Measurements from ENCODE around the gene IL16.

Gene IL16

GRCh38 chr15:81293728-81294515 is 97.2 kb downstream of the IL16 start:
- Histone ChIP-seq H3K4me3 (ENCODE audit: low read length) (no peak overlapping the region), H3K4me1 (ENCODE audit: control insufficient read depth, insufficient read depth, low read length) (no peaks in the 10 kb centered on the region), H3K9me3 (ENCODE audit: control insufficient read depth, insufficient read depth, low read length) (no peaks in the 10 kb centered on the region), H3K27ac (ENCODE audit: low read length) (no peak overlapping the region), H3K27me3 (ENCODE audit: control insufficient read depth, insufficient read depth, low read length) (no peaks in the 10 kb centered on the region; the same call in 1 of the 2 replicates), H3K36me3 (ENCODE audit: control insufficient read depth, insufficient read depth, low read length) (no peaks in the 10 kb centered on the region)
- whole genome bisulfite sequencing (ENCODE audit: insufficient coverage, insufficient read length) = no CpG with 5 or more reads among the region's 9 CpGs
- DNase-seq (ENCODE audit: low read depth, low spot score) = no peak

GRCh38 chr15:81294516-81294880 is 97.8 kb downstream of the IL16 start:
- no peaks in the 10 kb centered on the region for H3K4me1 ChIP-seq (ENCODE audit: control insufficient read depth, insufficient read depth, low read length)
- no peak overlapping the region for H3K27ac ChIP-seq (ENCODE audit: low read length)
- H3K4me3 ChIP-seq (ENCODE audit: low read length) = no peak overlapping the region
- no peak for DNase-seq (ENCODE audit: low read depth, low spot score)
- H3K9me3 ChIP-seq (ENCODE audit: control insufficient read depth, insufficient read depth, low read length) = no peaks in the 10 kb centered on the region
- WGBS (ENCODE audit: insufficient coverage, insufficient read length) = no CpG with 5 or more reads among the region's 6 CpGs
- no peaks in the 10 kb centered on the region for H3K36me3 ChIP-seq (ENCODE audit: control insufficient read depth, insufficient read depth, low read length)
- H3K27me3 ChIP-seq (ENCODE audit: control insufficient read depth, insufficient read depth, low read length) = no peaks in the 10 kb centered on the region; the same call in 1 of the 2 replicates

GRCh38 chr15:81295486-81296121 is 98.9 kb downstream of the IL16 start:
- Histone ChIP-seq H3K27ac (ENCODE audit: low read length) (no peak overlapping the region), H3K27me3 (ENCODE audit: control insufficient read depth, insufficient read depth, low read length) (no peaks in the 10 kb centered on the region; the same call in 1 of the 2 replicates), H3K36me3 (ENCODE audit: control insufficient read depth, insufficient read depth, low read length) (no peaks in the 10 kb centered on the region), H3K9me3 (ENCODE audit: control insufficient read depth, insufficient read depth, low read length) (no peaks in the 10 kb centered on the region), H3K4me1 (ENCODE audit: control insufficient read depth, insufficient read depth, low read length) (no peaks in the 10 kb centered on the region), H3K4me3 (ENCODE audit: low read length) (no peak overlapping the region)
- no peak for DNase-seq (ENCODE audit: low read depth, low spot score)
- no CpG with 5 or more reads among the region's 5 CpGs for WGBS (ENCODE audit: insufficient coverage, insufficient read length)

GRCh38 chr15:81296186-81296585 is 99.5 kb downstream of the IL16 start:
- H3K36me3 ChIP-seq (ENCODE audit: control insufficient read depth, insufficient read depth, low read length) = no peaks in the 10 kb centered on the region
- H3K4me1 ChIP-seq (ENCODE audit: control insufficient read depth, insufficient read depth, low read length) = no peaks in the 10 kb centered on the region
- no peaks in the 10 kb centered on the region for H3K9me3 ChIP-seq (ENCODE audit: control insufficient read depth, insufficient read depth, low read length)
- DNase-seq (ENCODE audit: low read depth, low spot score) = no peak
- H3K27ac ChIP-seq (ENCODE audit: low read length) = no peak overlapping the region
- WGBS (ENCODE audit: insufficient coverage, insufficient read length) = no CpG with 5 or more reads among the region's 2 CpGs
- no peak overlapping the region for H3K4me3 ChIP-seq (ENCODE audit: low read length)
- no peaks in the 10 kb centered on the region; the same call in 1 of the 2 replicates for H3K27me3 ChIP-seq (ENCODE audit: control insufficient read depth, insufficient read depth, low read length)

- Histone ChIP-seq H3K27me3 (ENCODE audit: control insufficient read depth, insufficient read depth, low read length) (no peaks in the 10 kb centered on the region; the same call in 1 of the 2 replicates), H3K4me1 (ENCODE audit: control insufficient read depth, insufficient read depth, low read length) (no peaks in the 10 kb centered on the region), H3K9me3 (ENCODE audit: control insufficient read depth, insufficient read depth, low read length) (no peaks in the 10 kb centered on the region), H3K36me3 (ENCODE audit: control insufficient read depth, insufficient read depth, low read length) (no peaks in the 10 kb centered on the region), H3K27ac (ENCODE audit: low read length) (no peak overlapping the region), H3K4me3 (ENCODE audit: low read length) (no peak overlapping the region)
- no CpG with 5 or more reads among the region's 11 CpGs for WGBS (ENCODE audit: insufficient coverage, insufficient read length)
- DNase-seq (ENCODE audit: low read depth, low spot score) = no peak
These were observed 100.0 kb downstream of the IL16 start for GRCh38 chr15:81296673-81297072.

GRCh38 chr15:81297147-81297572 is 100.5 kb downstream of the IL16 start:
- Histone ChIP-seq H3K9me3 (ENCODE audit: control insufficient read depth, insufficient read depth, low read length) (no peaks in the 10 kb centered on the region), H3K4me3 (ENCODE audit: low read length) (no peak overlapping the region), H3K4me1 (ENCODE audit: control insufficient read depth, insufficient read depth, low read length) (no peaks in the 10 kb centered on the region), H3K27me3 (ENCODE audit: control insufficient read depth, insufficient read depth, low read length) (no peaks in the 10 kb centered on the region; the same call in 1 of the 2 replicates), H3K27ac (ENCODE audit: low read length) (no peak overlapping the region), H3K36me3 (ENCODE audit: control insufficient read depth, insufficient read depth, low read length) (no peaks in the 10 kb centered on the region)
- no CpG with 5 or more reads among the region's 3 CpGs for WGBS (ENCODE audit: insufficient coverage, insufficient read length)
- no peak for DNase-seq (ENCODE audit: low read depth, low spot score)

GRCh38 chr15:81297603-81298575 is 101.2 kb downstream of the IL16 start:
- no peaks in the 10 kb centered on the region for H3K4me1 ChIP-seq (ENCODE audit: control insufficient read depth, insufficient read depth, low read length)
- no peaks in the 10 kb centered on the region; the same call in 1 of the 2 replicates for H3K27me3 ChIP-seq (ENCODE audit: control insufficient read depth, insufficient read depth, low read length)
- H3K36me3 ChIP-seq (ENCODE audit: control insufficient read depth, insufficient read depth, low read length) = no peaks in the 10 kb centered on the region
- WGBS (ENCODE audit: insufficient coverage, insufficient read length) = no CpG with 5 or more reads among the region's 4 CpGs
- no peak for DNase-seq (ENCODE audit: low read depth, low spot score)
- H3K27ac ChIP-seq (ENCODE audit: low read length) = no peak overlapping the region
- H3K9me3 ChIP-seq (ENCODE audit: control insufficient read depth, insufficient read depth, low read length) = no peaks in the 10 kb centered on the region
- no peak overlapping the region for H3K4me3 ChIP-seq (ENCODE audit: low read length)

GRCh38 chr15:81298611-81299010 is 101.9 kb downstream of the IL16 start:
- no peak overlapping the region for H3K4me3 ChIP-seq (ENCODE audit: low read length)
- H3K4me1 ChIP-seq (ENCODE audit: control insufficient read depth, insufficient read depth, low read length) = peaks cover 2% of the 10 kb centered on the region
- no CpG with 5 or more reads among the region's 6 CpGs for WGBS (ENCODE audit: insufficient coverage, insufficient read length)

GRCh38 chr15:81299156-81299555 is 102.5 kb downstream of the IL16 start:
- Histone ChIP-seq H3K27ac (ENCODE audit: low read length) (no peak overlapping the region), H3K9me3 (ENCODE audit: control insufficient read depth, insufficient read depth, low read length) (no peaks in the 10 kb centered on the region), H3K27me3 (ENCODE audit: control insufficient read depth, insufficient read depth, low read length) (no peaks in the 10 kb centered on the region; the same call in 1 of the 2 replicates), H3K36me3 (ENCODE audit: control insufficient read depth, insufficient read depth, low read length) (no peaks in the 10 kb centered on the region), H3K4me3 (ENCODE audit: low read length) (no peak overlapping the region), H3K4me1 (ENCODE audit: control insufficient read depth, insufficient read depth, low read length) (peaks cover 4% of the 10 kb centered on the region)
- no CpG with 5 or more reads among the region's 3 CpGs for WGBS (ENCODE audit: insufficient coverage, insufficient read length)
- DNase-seq (ENCODE audit: low read depth, low spot score) = no peak

More at GRCh38 chr15:81298611-81299010, 101.9 kb downstream of the IL16 start:
- Histone ChIP-seq H3K27ac (ENCODE audit: low read length) (no peak overlapping the region), H3K27me3 (ENCODE audit: control insufficient read depth, insufficient read depth, low read length) (no peaks in the 10 kb centered on the region; the same call in 1 of the 2 replicates), H3K9me3 (ENCODE audit: control insufficient read depth, insufficient read depth, low read length) (no peaks in the 10 kb centered on the region), H3K36me3 (ENCODE audit: control insufficient read depth, insufficient read depth, low read length) (no peaks in the 10 kb centered on the region)
- no peak for DNase-seq (ENCODE audit: low read depth, low spot score)
